Measurements from ENCODE around the gene CDC23. TPM values are rescaled to one million over a fixed set of nuclear protein-coding genes. Genes with fewer than 3 reads are reported as not detected.

CDC23 gene
- polyA plus RNA-seq, 2 donors: 9.0 to 14.4 TPM

DNA sequence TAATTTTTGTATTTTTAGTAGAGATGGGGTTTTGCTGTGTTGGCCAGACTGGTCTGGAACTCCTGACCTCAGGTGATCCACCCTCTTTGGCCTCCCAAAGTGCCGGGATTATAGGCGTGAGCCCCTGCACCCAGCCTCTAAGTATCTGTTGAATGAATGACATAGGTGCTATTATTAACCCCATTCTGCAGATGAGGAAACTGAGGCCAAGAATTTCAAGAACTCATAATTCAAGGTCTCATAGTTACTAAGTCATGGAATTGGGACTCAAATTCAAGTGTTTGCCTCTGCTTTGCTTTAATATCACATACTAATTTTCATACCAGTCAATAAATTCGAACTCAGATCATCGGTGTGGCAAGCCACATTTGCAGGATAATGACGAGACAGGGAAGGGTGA lies 32.3 kb downstream of the CDC23 start:
- H3K4me3 ChIP-seq (ENCODE audit: low read depth in 1 of 2, low read length in 2 of 2): no peak overlapping the region
- H3K9me3 ChIP-seq (ENCODE audit: control insufficient read depth in 2 of 2, insufficient read depth in 1 of 2, low read depth in 1 of 2, low read length in 1 of 2): no peaks in the 10 kb centered on the region
- 92 to 93% methylated on average over 5 of the region's 5 CpGs for WGBS, 2 donors
- H3K27me3 ChIP-seq (ENCODE audit: control insufficient read depth in 1 of 2, insufficient read depth in 2 of 2, low read length in 2 of 2): no peaks in the 10 kb centered on the region
- H3K27ac ChIP-seq (ENCODE audit: low read depth in 2 of 2, low read length in 1 of 2): no peak overlapping the region
- H3K4me1 ChIP-seq (ENCODE audit: control insufficient read depth in 2 of 2, insufficient read depth in 2 of 2, low read length in 1 of 2): peaks cover 4 to 6% of the 10 kb centered on the region in 2 donors
- H3K36me3 ChIP-seq (ENCODE audit: control insufficient read depth in 2 of 2, insufficient read depth in 2 of 2, low read length in 1 of 2): peaks cover 2 to 14% of the 10 kb centered on the region in 2 donors

DNA sequence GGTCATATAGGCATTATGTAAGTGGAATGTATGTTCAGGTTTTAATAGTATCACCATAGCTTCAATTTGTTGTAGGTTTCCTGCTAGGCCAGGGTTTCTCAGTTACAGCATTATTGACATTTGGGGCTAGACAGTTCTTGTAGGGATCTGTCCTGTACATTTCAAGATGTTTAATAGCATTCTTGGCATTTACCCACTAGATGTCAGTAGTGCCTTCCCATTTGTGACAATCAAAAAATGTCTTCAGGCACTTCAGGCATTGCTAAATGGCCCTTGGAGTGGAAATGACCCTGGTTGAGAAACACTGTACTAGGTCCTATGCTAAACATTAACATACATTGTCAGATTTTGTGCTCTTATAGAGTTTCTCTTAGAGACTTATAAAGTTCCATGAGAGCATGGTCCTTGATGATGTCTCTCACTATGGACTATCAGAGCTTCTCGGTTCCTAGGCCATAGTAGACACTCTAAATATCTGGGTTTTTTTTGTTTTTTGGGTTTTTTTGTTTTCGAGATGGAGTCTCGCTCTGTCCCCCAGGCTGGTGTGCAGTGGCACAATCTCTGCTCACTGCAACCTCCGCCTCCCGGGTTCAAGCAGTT lies 32.8 kb downstream of the CDC23 start:
- H3K27ac ChIP-seq (ENCODE audit: low read depth in 2 of 2, low read length in 1 of 2): no peak overlapping the region
- H3K4me3 ChIP-seq (ENCODE audit: low read depth in 1 of 2, low read length in 2 of 2): peak overlapping the region in 1 of 2 donors; percentile 96
- peaks cover 4 to 6% of the 10 kb centered on the region in 2 donors for H3K4me1 ChIP-seq (ENCODE audit: control insufficient read depth in 2 of 2, insufficient read depth in 2 of 2, low read length in 1 of 2)
- H3K36me3 ChIP-seq (ENCODE audit: control insufficient read depth in 2 of 2, insufficient read depth in 2 of 2, low read length in 1 of 2): peaks cover 2 to 12% of the 10 kb centered on the region in 2 donors
- H3K9me3 ChIP-seq (ENCODE audit: control insufficient read depth in 2 of 2, insufficient read depth in 1 of 2, low read depth in 1 of 2, low read length in 1 of 2): no peaks in the 10 kb centered on the region
- H3K27me3 ChIP-seq (ENCODE audit: control insufficient read depth in 1 of 2, insufficient read depth in 2 of 2, low read length in 2 of 2): no peaks in the 10 kb centered on the region
- WGBS, 2 donors: 73 to 75% methylated on average over 5 of the region's 5 CpGs

DNA sequence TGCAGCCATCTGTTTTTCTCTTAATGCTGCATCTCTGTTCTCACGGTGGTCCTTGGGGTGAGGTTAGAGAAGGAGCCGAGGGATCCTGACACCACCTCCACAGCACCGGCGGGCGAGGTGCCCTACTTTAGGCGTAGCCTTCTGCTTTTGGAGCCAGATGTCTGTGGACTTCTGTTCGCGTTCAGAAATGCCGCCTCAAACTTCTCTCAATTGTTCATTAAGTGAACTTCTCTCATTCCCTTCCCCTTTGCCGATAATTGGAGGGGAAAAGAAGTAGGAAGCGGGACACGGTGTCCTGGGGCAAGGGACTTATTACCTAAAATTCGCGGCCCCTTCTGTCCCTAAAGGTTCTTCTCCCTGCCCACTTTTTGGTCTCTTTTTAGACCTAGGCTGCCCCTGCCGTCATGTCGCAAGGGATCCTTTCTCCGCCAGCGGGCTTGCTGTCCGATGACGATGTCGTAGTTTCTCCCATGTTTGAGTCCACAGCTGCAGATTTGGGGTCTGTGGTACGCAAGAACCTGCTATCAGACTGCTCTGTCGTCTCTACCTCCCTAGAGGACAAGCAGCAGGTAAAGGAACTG lies 33.8 kb downstream of the CDC23 start:
- no peaks in the 10 kb centered on the region for H3K27me3 ChIP-seq (ENCODE audit: control insufficient read depth in 1 of 2, insufficient read depth in 2 of 2, low read length in 2 of 2)
- peak overlapping the region; percentile 48 to 96 for H3K4me3 ChIP-seq (ENCODE audit: low read depth in 1 of 2, low read length in 2 of 2)
- peaks cover 4 to 6% of the 10 kb centered on the region in 2 donors for H3K4me1 ChIP-seq (ENCODE audit: control insufficient read depth in 2 of 2, insufficient read depth in 2 of 2, low read length in 1 of 2)
- no peak overlapping the region for H3K27ac ChIP-seq (ENCODE audit: low read depth in 2 of 2, low read length in 1 of 2)
- H3K36me3 ChIP-seq (ENCODE audit: control insufficient read depth in 2 of 2, insufficient read depth in 2 of 2, low read length in 1 of 2): peaks cover 2 to 5% of the 10 kb centered on the region in 2 donors
- 2% methylated on average over 23 of the region's 23 CpGs for WGBS, 2 donors
- no peaks in the 10 kb centered on the region for H3K9me3 ChIP-seq (ENCODE audit: control insufficient read depth in 2 of 2, insufficient read depth in 1 of 2, low read depth in 1 of 2, low read length in 1 of 2)

DNA sequence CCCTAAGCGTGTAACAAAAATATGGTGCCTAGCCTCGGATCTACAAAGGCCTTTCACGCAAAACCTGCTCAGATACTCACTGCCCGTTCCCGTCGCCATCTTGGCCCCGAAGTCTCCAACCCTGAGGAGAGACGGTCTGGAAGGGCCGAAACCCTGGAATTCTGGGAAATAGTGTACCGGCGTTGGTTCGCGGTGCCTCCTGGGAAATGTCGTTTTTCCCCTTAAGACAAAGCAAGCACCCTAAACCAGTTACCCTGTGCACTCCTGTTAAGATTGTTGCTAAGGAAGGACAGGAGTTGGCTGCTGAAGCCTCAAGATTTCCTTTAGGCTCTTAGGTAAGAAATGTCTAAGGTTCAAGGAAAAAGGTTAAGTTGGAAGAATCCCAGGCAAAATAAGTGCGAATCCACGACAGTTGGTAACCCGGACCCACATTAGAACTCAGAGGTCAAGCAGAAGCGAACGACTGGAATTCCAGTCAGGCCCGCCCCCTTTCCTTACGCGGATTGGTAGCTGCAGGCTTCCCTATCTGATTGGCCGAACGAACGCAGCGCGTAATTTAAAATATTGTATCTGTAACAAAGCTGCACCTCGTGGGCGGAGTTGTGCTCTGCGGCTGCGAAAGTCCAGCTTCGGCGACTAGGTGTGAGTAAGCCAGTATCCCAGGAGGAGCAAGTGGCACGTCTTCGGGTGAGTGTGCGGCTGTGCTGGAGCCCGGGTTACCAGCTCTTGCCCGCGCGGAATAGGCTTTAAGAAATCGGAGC lies 34.4 kb downstream of the CDC23 start, which contains the start of the genes BRD8 and KIF20A:
BRD8 (minus strand) TSS at position 115 of the 761 bp plus-strand sequence; CDS start at position 99, 16 bp downstream.
KIF20A (plus strand) TSS at position 597 of the 761 bp plus-strand sequence. CDS start 569 bp downstream, outside the sequence.
- peaks cover 4 to 6% of the 10 kb centered on the region in 2 donors for H3K4me1 ChIP-seq (ENCODE audit: control insufficient read depth in 2 of 2, insufficient read depth in 2 of 2, low read length in 1 of 2)
- peak within 1 kb of the TSS; percentile 87 to 90 for H3K27ac ChIP-seq (ENCODE audit: low read depth in 2 of 2, low read length in 1 of 2)
- WGBS, 2 donors: 0% methylated on average over 41 of the region's 41 CpGs
- no peaks in the 10 kb centered on the region for H3K9me3 ChIP-seq (ENCODE audit: control insufficient read depth in 2 of 2, insufficient read depth in 1 of 2, low read depth in 1 of 2, low read length in 1 of 2)
- H3K27me3 ChIP-seq (ENCODE audit: control insufficient read depth in 1 of 2, insufficient read depth in 2 of 2, low read length in 2 of 2): no peaks in the 10 kb centered on the region
- H3K4me3 ChIP-seq (ENCODE audit: low read depth in 1 of 2, low read length in 2 of 2): peak within 1 kb of the TSS; percentile 84 to 96
- H3K36me3 ChIP-seq (ENCODE audit: control insufficient read depth in 2 of 2, insufficient read depth in 2 of 2, low read length in 1 of 2): peaks cover 2 to 5% of the 10 kb centered on the region in 2 donors

DNA sequence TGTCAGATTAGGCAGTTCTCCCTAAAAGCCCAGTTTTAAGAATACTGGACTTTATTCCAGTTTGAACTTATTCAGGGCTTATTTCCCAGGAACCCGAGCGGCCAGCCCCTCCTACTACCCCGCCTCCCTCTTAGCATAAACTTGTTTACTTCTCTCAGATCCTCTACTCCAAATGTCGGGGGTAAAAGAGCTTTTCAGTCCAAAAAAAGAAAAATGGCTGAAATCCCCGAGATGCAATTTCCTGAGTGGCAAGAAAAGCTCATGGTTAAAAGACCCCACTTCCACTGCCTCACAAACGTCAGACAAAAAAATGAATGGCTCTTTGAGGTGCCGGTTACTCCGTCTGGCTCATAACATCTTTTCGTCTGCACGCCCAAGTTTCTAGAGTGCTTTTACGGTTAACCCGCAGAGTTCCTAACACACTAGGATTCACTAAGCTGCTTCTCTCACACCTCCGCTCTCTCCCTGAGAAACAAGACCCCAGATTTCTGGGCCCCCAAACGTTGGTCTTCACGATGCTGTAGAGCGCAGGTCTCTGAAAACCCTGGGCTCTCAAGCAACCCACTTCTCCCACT lies 35.1 kb downstream of the CDC23 start:
- peak overlapping the region; percentile 84 to 96 for H3K4me3 ChIP-seq (ENCODE audit: low read depth in 1 of 2, low read length in 2 of 2)
- H3K36me3 ChIP-seq (ENCODE audit: control insufficient read depth in 2 of 2, insufficient read depth in 2 of 2, low read length in 1 of 2): peaks cover 2 to 5% of the 10 kb centered on the region in 2 donors
- H3K4me1 ChIP-seq (ENCODE audit: control insufficient read depth in 2 of 2, insufficient read depth in 2 of 2, low read length in 1 of 2): peaks cover 4 to 6% of the 10 kb centered on the region in 2 donors
- WGBS, 2 donors: 0% methylated on average over 16 of the region's 16 CpGs
- no peaks in the 10 kb centered on the region for H3K27me3 ChIP-seq (ENCODE audit: control insufficient read depth in 1 of 2, insufficient read depth in 2 of 2, low read length in 2 of 2)
- H3K9me3 ChIP-seq (ENCODE audit: control insufficient read depth in 2 of 2, insufficient read depth in 1 of 2, low read depth in 1 of 2, low read length in 1 of 2): no peaks in the 10 kb centered on the region
- H3K27ac ChIP-seq (ENCODE audit: low read depth in 2 of 2, low read length in 1 of 2): peak overlapping the region; percentile 87 to 90

DNA sequence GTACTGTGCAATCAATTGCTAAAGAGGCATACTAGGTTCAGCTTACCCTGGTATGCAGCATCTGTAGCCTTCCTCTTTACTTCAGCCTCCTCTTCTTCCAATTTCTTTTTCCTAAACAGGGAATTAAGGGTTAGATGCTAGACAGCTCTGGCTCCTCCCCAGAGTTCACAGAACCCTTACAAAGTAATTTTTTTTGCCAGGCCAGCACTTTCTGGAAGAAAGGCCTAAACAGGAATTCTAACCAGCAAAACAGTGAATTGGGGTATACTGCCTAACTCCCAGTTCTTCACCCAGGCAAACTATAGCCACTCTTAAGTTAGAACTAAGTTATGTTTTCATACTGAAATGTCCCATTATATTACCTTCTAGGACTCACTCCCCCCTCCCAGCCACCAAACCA lies 42.8 kb downstream of the CDC23 start:
- no peak overlapping the region for H3K27ac ChIP-seq (ENCODE audit: low read depth in 2 of 2, low read length in 1 of 2)
- no peak overlapping the region for H3K4me3 ChIP-seq (ENCODE audit: low read depth in 1 of 2, low read length in 2 of 2)
- H3K4me1 ChIP-seq (ENCODE audit: control insufficient read depth in 2 of 2, insufficient read depth in 2 of 2, low read length in 1 of 2): no peaks in the 10 kb centered on the region
- no peaks in the 10 kb centered on the region for H3K27me3 ChIP-seq (ENCODE audit: control insufficient read depth in 1 of 2, insufficient read depth in 2 of 2, low read length in 2 of 2)
- H3K9me3 ChIP-seq (ENCODE audit: control insufficient read depth in 2 of 2, insufficient read depth in 1 of 2, low read depth in 1 of 2, low read length in 1 of 2): no peaks in the 10 kb centered on the region
- H3K36me3 ChIP-seq (ENCODE audit: control insufficient read depth in 2 of 2, insufficient read depth in 2 of 2, low read length in 1 of 2): peaks cover 21 to 29% of the 10 kb centered on the region in 2 donors

DNA sequence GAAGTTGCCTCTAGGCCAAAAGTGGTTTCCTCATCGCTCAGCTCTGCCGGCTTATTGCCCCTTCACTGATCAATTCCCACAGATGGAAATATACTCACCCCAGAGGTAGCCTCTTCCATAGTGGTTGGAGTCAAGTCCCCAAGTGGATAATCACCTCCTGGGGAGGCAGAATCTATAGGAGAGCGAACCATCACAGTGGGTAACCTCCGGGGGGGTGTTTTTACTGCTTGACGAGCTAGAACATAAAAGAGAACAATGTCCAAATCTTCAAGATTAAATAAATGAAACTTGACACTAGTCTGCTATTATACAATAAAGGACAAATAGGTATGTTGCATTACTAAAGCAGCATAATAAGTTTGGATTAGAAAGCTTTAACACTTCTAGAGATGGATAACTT lies 44.0 kb downstream of the CDC23 start:
- no peaks in the 10 kb centered on the region for H3K27me3 ChIP-seq (ENCODE audit: control insufficient read depth in 1 of 2, insufficient read depth in 2 of 2, low read length in 2 of 2)
- no peak overlapping the region for H3K4me3 ChIP-seq (ENCODE audit: low read depth in 1 of 2, low read length in 2 of 2)
- peaks cover 27 to 41% of the 10 kb centered on the region in 2 donors for H3K36me3 ChIP-seq (ENCODE audit: control insufficient read depth in 2 of 2, insufficient read depth in 2 of 2, low read length in 1 of 2)
- 93 to 96% methylated on average over 5 of the region's 5 CpGs for WGBS, 2 donors
- H3K9me3 ChIP-seq (ENCODE audit: control insufficient read depth in 2 of 2, insufficient read depth in 1 of 2, low read depth in 1 of 2, low read length in 1 of 2): no peaks in the 10 kb centered on the region
- H3K4me1 ChIP-seq (ENCODE audit: control insufficient read depth in 2 of 2, insufficient read depth in 2 of 2, low read length in 1 of 2): no peaks in the 10 kb centered on the region
- no peak overlapping the region for H3K27ac ChIP-seq (ENCODE audit: low read depth in 2 of 2, low read length in 1 of 2)

DNA sequence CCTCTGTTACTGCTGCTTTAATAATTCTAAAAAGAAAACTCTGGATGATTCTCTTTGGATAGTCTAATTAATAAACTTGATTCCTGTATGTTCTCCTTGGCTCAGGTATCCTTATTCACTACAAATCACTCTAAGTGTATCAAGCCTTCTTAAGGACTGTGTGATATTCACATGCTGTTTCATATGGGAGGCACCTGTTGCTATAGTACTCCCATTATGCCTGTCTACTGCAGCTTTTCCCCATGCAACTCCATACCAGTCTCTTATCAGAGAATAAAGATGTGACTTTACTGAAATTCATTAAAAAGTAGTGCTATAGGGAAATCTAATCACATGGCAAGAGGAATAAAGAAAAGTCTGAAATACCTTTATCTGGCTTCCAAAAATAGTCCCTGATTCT lies 49.4 kb downstream of the CDC23 start:
- peaks cover 41 to 52% of the 10 kb centered on the region in 2 donors for H3K36me3 ChIP-seq (ENCODE audit: control insufficient read depth in 2 of 2, insufficient read depth in 2 of 2, low read length in 1 of 2)
- no peaks in the 10 kb centered on the region for H3K27me3 ChIP-seq (ENCODE audit: control insufficient read depth in 1 of 2, insufficient read depth in 2 of 2, low read length in 2 of 2)
- no peaks in the 10 kb centered on the region for H3K4me1 ChIP-seq (ENCODE audit: control insufficient read depth in 2 of 2, insufficient read depth in 2 of 2, low read length in 1 of 2)
- H3K9me3 ChIP-seq (ENCODE audit: control insufficient read depth in 2 of 2, insufficient read depth in 1 of 2, low read depth in 1 of 2, low read length in 1 of 2): no peaks in the 10 kb centered on the region
- no peak overlapping the region for H3K4me3 ChIP-seq (ENCODE audit: low read depth in 1 of 2, low read length in 2 of 2)
- H3K27ac ChIP-seq (ENCODE audit: low read depth in 2 of 2, low read length in 1 of 2): no peak overlapping the region

DNA sequence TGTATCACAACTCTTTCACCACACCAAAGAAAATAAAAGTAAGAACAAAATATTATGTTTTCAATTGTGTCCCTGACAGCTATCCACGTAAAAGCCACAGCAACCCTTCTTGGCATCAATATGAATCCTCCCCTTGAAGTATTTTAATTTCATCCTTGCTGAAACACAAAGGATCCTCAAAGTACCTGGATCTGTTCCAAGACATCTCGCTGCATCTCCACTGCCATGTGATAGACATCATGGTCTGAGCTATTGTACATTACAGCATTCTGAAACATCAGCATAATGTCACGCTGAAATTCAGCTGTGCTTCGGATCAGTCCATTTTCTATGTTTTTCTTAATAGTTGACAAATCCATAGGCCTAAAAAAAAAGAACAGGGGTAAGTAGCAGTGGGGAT lies 52.4 kb downstream of the CDC23 start:
- H3K27ac ChIP-seq (ENCODE audit: low read depth in 2 of 2, low read length in 1 of 2): no peak overlapping the region
- H3K4me1 ChIP-seq (ENCODE audit: control insufficient read depth in 2 of 2, insufficient read depth in 2 of 2, low read length in 1 of 2): no peaks in the 10 kb centered on the region
- H3K4me3 ChIP-seq (ENCODE audit: low read depth in 1 of 2, low read length in 2 of 2): no peak overlapping the region
- no peaks in the 10 kb centered on the region for H3K27me3 ChIP-seq (ENCODE audit: control insufficient read depth in 1 of 2, insufficient read depth in 2 of 2, low read length in 2 of 2)
- H3K36me3 ChIP-seq (ENCODE audit: control insufficient read depth in 2 of 2, insufficient read depth in 2 of 2, low read length in 1 of 2): peaks cover 36 to 38% of the 10 kb centered on the region in 2 donors
- H3K9me3 ChIP-seq (ENCODE audit: control insufficient read depth in 2 of 2, insufficient read depth in 1 of 2, low read depth in 1 of 2, low read length in 1 of 2): no peaks in the 10 kb centered on the region
- 89 to 93% methylated on average over 4 of the region's 4 CpGs for WGBS, 2 donors

Data from esophagus (tissue), 2 donors.